ENCODE results near the gene SLC1A3.

Gene SLC1A3

DNA sequence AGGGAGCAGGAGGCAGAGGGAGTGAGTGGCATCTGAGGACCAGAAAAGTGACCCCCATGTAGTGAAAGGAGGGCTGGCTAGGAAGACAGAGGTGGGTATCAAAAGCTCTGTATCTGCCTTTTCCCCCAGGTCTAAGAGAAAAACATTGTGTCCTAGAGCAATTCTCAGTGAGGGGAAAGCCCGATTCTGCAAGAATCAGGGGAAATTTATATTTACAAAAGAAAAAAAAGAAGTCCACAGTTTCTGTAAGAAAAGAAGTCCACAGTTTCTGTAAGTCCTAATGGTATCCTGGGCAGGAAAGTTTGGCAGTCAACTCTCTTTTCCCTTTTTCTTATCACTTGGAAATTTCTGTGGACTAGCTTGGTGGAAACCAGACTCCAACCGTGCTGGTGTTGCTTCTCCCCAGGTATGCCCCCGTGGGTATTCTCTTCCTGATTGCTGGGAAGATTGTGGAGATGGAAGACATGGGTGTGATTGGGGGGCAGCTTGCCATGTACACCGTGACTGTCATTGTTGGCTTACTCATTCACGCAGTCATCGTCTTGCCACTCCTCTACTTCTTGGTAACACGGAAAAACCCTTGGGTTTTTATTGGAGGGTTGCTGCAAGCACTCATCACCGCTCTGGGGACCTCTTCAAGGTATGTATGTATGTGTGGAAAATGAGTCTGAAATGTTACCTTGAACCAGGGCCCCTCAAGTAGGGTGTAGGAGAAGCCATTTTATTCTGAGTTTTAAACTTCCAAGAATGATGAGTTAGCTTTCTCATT is 73.0 kb downstream of the SLC1A3 start:
- no peak for TF ChIP-seq CTCF (IDR thresholded peaks at IDR 0.05; ENCODE audit: low read depth, low read length)
- H3K4me3 ChIP-seq (ENCODE audit: low read depth, low read length), result no peak overlapping the region

- no peak overlapping the region for H3K4me3 ChIP-seq (ENCODE audit: low read depth, low read length)
- TF ChIP-seq CTCF (IDR thresholded peaks at IDR 0.05; ENCODE audit: low read depth, low read length), result no peak
Observed at GRCh38 chr5:36680066-36680465, 73.7 kb downstream of the SLC1A3 start.

- no peak for TF ChIP-seq CTCF (IDR thresholded peaks at IDR 0.05; ENCODE audit: low read depth, low read length)
Observed at GRCh38 chr5:36681711-36682110, 75.3 kb downstream of the SLC1A3 start.

DNA sequence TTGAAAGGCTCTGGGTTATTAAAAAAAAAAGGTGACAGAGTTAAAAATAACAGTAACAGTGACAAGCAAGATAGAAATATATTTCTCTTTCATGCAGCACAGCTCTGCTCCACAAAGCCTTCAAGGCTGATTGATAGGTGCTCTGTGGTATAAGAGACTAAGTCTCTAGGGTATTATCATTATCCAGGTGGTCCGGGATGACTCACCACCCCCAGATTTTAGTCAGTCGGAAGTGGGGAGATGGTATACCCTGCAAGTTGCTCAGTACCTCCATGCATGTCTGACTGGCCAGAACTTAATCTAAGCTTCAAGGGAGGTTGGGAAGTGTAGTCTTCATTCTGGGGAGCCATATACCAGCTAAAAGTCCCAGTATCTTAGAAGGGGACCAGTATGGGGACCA is 76.1 kb downstream of the SLC1A3 start:
- TF ChIP-seq CTCF (IDR thresholded peaks at IDR 0.05; ENCODE audit: low read depth, low read length), result no peak

More at GRCh38 chr5:36681711-36682110, 75.3 kb downstream of the SLC1A3 start:
- H3K4me3 ChIP-seq (ENCODE audit: low read depth, low read length), result no peak overlapping the region

GRCh38 chr5:36683821-36684434 is 77.5 kb downstream of the SLC1A3 start:
- no peak for TF ChIP-seq CTCF (IDR thresholded peaks at IDR 0.05; ENCODE audit: low read depth, low read length)
- no peak overlapping the region for H3K4me3 ChIP-seq (ENCODE audit: low read depth, low read length)

More for the DNA sequence above, 76.1 kb downstream of the SLC1A3 start:
- H3K4me3 ChIP-seq (ENCODE audit: low read depth, low read length), result no peak overlapping the region

DNA sequence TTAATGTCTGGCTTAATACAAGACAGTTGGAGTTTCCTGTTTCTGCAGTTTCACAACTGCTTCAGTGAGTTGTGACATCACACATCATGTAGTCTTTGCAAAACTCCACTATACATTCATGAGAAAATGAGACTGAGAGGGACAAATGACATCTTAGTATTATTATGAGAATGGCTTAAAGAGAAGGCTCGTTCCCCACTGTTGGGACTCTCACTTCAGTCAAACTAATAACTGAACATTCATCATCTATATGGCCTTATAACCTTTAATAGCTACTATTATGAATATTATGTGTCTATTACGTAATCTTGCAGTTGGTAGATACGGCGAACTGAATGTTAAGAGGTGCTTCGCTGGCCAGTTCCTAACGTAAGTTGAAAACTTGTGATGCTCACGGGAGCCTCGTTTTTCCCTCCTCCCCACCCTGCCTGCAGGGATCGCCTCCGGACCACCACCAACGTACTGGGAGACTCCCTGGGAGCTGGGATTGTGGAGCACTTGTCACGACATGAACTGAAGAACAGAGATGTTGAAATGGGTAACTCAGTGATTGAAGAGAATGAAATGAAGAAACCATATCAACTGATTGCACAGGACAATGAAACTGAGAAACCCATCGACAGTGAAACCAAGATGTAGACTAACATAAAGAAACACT is 79.4 kb downstream of the SLC1A3 start:
- no peak for TF ChIP-seq CTCF (IDR thresholded peaks at IDR 0.05; ENCODE audit: low read depth, low read length)
- no peak overlapping the region for H3K4me3 ChIP-seq (ENCODE audit: low read depth, low read length)

DNA sequence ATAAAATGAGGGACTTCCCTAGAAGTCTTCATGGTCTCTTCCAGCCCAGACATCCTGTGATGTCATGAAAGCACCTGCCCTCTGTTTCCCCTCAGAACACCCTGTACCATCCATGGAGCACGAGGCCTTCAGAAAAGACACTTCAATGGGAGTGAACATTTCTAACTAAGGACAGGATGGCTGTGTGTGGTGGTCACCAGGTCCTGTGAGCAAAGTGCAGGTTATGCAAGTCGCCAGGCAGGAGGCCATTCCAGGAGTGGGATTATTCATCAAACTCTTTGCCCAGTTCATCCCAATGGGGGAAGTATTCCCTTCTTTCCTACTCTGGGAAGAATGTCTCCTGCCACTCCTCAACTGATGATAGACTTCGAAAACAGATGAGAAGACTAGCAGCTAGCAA is 80.5 kb downstream of the SLC1A3 start:
- no peak for TF ChIP-seq CTCF (IDR thresholded peaks at IDR 0.05; ENCODE audit: low read depth, low read length)

More for the DNA sequence above, 80.5 kb downstream of the SLC1A3 start:
- H3K4me3 ChIP-seq (ENCODE audit: low read depth, low read length), result no peak overlapping the region
